ENCODE measurements around the gene VIL1. TPM values are rescaled to one million over a fixed set of nuclear protein-coding genes. Genes with fewer than 3 reads are reported as not detected.
A peak's percentile ranks its signal among the peaks of the same experiment; 100 is the strongest.

Gene VIL1
- total and polyA plus RNA-seq, 2 of the 13 experiments (the other 11 are each of a cell fraction or from before 2014, with no cell fraction given) = 287 to 301 TPM

DNA sequence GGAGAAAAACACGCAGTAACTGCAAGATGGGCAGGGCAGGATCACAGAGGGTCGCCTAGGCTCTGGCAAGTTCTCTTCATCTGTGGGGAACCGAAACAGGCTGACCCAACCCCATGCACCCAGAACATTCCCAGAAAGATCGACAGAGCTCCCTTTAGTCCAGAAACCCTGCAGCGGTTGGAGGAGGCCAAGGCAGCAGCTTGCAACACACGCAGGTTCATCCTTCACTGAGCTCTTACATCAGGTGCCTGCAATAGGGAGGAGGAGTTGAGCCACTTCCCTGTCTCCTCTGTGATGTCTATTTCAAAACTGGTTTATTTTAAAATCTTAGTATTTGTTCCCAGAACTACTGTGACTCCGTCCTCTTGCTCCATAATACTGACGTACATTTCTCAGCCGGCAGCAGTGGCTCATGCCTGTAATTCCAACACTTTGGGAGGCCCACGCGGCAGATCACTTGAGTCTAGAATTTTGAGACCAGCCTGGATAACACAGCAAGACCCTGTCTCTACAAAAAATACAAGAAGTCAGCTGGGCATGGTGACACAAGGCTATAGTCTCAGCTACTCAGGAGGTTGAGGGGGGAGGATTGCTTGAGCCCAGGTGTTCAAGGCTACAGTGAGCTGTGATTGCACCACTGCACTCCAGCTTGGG is 48.4 kb upstream of the VIL1 start (continued):
- TF ChIP-seq, protein P1, sequence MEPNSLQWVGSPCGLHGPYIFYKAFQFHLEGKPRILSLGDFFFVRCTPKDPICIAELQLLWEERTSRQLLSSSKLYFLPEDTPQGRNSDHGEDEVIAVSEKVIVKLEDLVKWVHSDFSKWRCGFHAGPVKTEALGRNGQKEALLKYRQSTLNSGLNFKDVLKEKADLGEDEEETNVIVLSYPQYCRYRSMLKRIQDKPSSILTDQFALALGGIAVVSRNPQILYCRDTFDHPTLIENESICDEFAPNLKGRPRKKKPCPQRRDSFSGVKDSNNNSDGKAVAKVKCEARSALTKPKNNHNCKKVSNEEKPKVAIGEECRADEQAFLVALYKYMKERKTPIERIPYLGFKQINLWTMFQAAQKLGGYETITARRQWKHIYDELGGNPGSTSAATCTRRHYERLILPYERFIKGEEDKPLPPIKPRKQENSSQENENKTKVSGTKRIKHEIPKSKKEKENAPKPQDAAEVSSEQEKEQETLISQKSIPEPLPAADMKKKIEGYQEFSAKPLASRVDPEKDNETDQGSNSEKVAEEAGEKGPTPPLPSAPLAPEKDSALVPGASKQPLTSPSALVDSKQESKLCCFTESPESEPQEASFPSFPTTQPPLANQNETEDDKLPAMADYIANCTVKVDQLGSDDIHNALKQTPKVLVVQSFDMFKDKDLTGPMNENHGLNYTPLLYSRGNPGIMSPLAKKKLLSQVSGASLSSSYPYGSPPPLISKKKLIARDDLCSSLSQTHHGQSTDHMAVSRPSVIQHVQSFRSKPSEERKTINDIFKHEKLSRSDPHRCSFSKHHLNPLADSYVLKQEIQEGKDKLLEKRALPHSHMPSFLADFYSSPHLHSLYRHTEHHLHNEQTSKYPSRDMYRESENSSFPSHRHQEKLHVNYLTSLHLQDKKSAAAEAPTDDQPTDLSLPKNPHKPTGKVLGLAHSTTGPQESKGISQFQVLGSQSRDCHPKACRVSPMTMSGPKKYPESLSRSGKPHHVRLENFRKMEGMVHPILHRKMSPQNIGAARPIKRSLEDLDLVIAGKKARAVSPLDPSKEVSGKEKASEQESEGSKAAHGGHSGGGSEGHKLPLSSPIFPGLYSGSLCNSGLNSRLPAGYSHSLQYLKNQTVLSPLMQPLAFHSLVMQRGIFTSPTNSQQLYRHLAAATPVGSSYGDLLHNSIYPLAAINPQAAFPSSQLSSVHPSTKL (CRISPR knock-in tag; IDR thresholded peaks at IDR 0.05) = peak; percentile 27
- peak in 1 of 2 experiments; percentile 87; a peak in 2 of 4 replicates for TF ChIP-seq ATF4 (CRISPR knock-in tag; IDR thresholded peaks at IDR 0.05)
- no peak for TF ChIP-seq ELK4 (CRISPR knock-in tag; IDR thresholded peaks at IDR 0.05; ENCODE audit: borderline replicate concordance)
- TF ChIP-seq ZNF337 (CRISPR knock-in tag; IDR thresholded peaks at IDR 0.05; ENCODE audit: borderline replicate concordance, low read depth) = no peak
- TF ChIP-seq ATF2 (CRISPR knock-in tag; IDR thresholded peaks at IDR 0.05) = no peak
- peak; percentile 32; the same call in 1 of the 2 replicates for TF ChIP-seq GATAD2A (CRISPR knock-in tag; IDR thresholded peaks at IDR 0.05)
- TF ChIP-seq HNF4A (CRISPR knock-in tag; IDR thresholded peaks at IDR 0.05) = peak; percentile 34; the same call in 1 of the 2 replicates
- TF ChIP-seq HDAC1 (CRISPR knock-in tag; IDR thresholded peaks at IDR 0.05) = 0 out of 2 replicates have a peak, but pooled peaks have one; percentile 42
- TF ChIP-seq PATZ1 (CRISPR knock-in tag; IDR thresholded peaks at IDR 0.05) = peak; percentile 45
- TF ChIP-seq TFAP4 (IDR thresholded peaks at IDR 0.05; ENCODE audit: borderline replicate concordance, low read depth) = peak; percentile 60; the same call in 1 of the 2 replicates
- TF ChIP-seq MTF2 (CRISPR knock-in tag; IDR thresholded peaks at IDR 0.05; ENCODE audit: borderline replicate concordance) = 0 out of 2 replicates have a peak, but pooled peaks have one; percentile 35
- peak; percentile 94 for TF ChIP-seq CEBPB (IDR thresholded peaks at IDR 0.05; ENCODE audit: borderline replicate concordance, low read depth, low read length)
- no peak for TF ChIP-seq ZNF839 (CRISPR knock-in tag; IDR thresholded peaks at IDR 0.05; ENCODE audit: borderline replicate concordance)
- no peak for TF ChIP-seq MED13 (CRISPR knock-in tag; IDR thresholded peaks at IDR 0.05)
- TF ChIP-seq, protein P2, sequence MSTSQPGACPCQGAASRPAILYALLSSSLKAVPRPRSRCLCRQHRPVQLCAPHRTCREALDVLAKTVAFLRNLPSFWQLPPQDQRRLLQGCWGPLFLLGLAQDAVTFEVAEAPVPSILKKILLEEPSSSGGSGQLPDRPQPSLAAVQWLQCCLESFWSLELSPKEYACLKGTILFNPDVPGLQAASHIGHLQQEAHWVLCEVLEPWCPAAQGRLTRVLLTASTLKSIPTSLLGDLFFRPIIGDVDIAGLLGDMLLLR (CRISPR knock-in tag; IDR thresholded peaks at IDR 0.05) = no peak
- TF ChIP-seq HES4 (CRISPR knock-in tag; IDR thresholded peaks at IDR 0.05; ENCODE audit: borderline replicate concordance) = no peak
- TF ChIP-seq ZNF850 (CRISPR knock-in tag; conservative IDR thresholded peaks at IDR 0.05) = no peak
- peak; percentile 31; the same call in 1 of the 2 replicates for TF ChIP-seq BCL6 (CRISPR knock-in tag; IDR thresholded peaks at IDR 0.05)

Measured in HepG2 (cell line).